ENCODE measurements around the gene KCNK1.
"Not testable (repeated sequence)": the region's sequence is repeated elsewhere in the genome, so short reads cannot be mapped to it uniquely, and the experiment has no call there.

Gene KCNK1

GRCh38 chr1:233672732-233673131 is 58.8 kb downstream of the KCNK1 start:
- 95 to 96% methylated on average over 6 of the region's 6 CpGs for WGBS, 2 experiments
- H3K27me3 ChIP-seq (ENCODE audit: control insufficient read depth, insufficient read depth, low read length, poor library complexity, severe bottlenecking), result no peaks in the 10 kb centered on the region
- H3K36me3 ChIP-seq (ENCODE audit: control insufficient read depth, insufficient read depth, low read length), result no peaks in the 10 kb centered on the region
- no peak overlapping the region for H3K27ac ChIP-seq (ENCODE audit: insufficient read depth, low read depth, low read length, poor library complexity, severe bottlenecking)
- H3K9me3 ChIP-seq (ENCODE audit: control insufficient read depth, low read length), result no peaks in the 10 kb centered on the region
- H3K4me3 ChIP-seq (ENCODE audit: insufficient read depth, low read depth, low read length), result no peak overlapping the region
- no peaks in the 10 kb centered on the region for H3K4me1 ChIP-seq (ENCODE audit: control insufficient read depth, insufficient read depth, low read length)

- no peaks in the 10 kb centered on the region for H3K27me3 ChIP-seq (ENCODE audit: control insufficient read depth, insufficient read depth, low read length, poor library complexity, severe bottlenecking)
- no peaks in the 10 kb centered on the region for H3K4me1 ChIP-seq (ENCODE audit: control insufficient read depth, insufficient read depth, low read length)
- WGBS, 2 experiments, result 92 to 94% methylated on average over 8 of the region's 8 CpGs
- H3K9me3 ChIP-seq (ENCODE audit: control insufficient read depth, low read length), result no peaks in the 10 kb centered on the region
- H3K27ac ChIP-seq (ENCODE audit: insufficient read depth, low read depth, low read length, poor library complexity, severe bottlenecking), result no peak overlapping the region
- no peaks in the 10 kb centered on the region for H3K36me3 ChIP-seq (ENCODE audit: control insufficient read depth, insufficient read depth, low read length)
- no peak overlapping the region for H3K4me3 ChIP-seq (ENCODE audit: insufficient read depth, low read depth, low read length)
Observed at GRCh38 chr1:233673261-233673946, 59.5 kb downstream of the KCNK1 start.

DNA sequence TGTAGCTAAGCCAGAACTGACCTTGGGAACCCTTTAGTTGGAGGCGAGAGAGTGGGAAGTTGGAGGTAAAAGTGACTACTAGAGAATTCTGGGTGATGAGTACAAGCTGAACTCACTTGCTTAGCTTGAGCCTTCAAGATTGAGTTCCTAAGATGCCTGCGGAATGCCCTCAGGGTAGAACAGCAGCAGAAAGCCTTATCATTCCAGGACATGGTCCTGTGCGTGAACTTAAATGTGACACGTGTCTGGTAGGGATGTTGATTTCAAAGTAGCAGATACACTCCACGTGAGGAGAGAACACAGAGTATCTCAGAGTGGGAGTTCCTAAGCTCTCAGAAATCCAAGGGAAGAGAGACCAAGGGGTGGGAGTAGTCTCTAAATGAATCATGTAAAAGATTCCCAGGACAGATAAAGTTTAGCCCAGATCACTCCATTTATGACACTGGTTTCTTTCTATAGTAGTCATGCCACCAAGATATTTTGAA is 60.1 kb downstream of the KCNK1 start:
- Histone ChIP-seq H3K9me3 (ENCODE audit: control insufficient read depth, low read length) (no peaks in the 10 kb centered on the region), H3K4me3 (ENCODE audit: insufficient read depth, low read depth, low read length) (no peak overlapping the region), H3K36me3 (ENCODE audit: control insufficient read depth, insufficient read depth, low read length) (no peaks in the 10 kb centered on the region), H3K4me1 (ENCODE audit: control insufficient read depth, insufficient read depth, low read length) (no peaks in the 10 kb centered on the region), H3K27ac (ENCODE audit: insufficient read depth, low read depth, low read length, poor library complexity, severe bottlenecking) (no peak overlapping the region), H3K27me3 (ENCODE audit: control insufficient read depth, insufficient read depth, low read length, poor library complexity, severe bottlenecking) (no peaks in the 10 kb centered on the region)
- 92 to 95% methylated on average over 5 of the region's 5 CpGs for WGBS, 2 experiments

DNA sequence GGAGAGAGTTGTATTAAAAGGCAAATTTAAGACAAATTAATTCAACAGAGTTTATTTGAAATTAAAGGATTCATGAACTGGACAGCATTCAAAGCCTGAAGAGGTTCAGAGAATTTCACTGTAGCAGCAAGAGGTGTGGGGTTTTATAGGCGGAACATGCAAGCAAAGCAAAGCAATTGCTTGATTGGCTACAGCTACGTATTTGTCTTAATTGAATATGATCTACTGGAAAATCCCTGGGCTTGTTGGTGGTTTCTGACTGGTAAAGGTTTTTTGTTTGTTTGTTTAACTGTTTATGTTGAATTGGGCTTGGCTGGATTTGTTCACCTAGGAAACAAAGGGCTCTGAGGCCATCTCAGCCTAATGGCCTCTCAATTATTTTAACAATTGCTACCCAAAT is 61.5 kb downstream of the KCNK1 start:
- H3K27me3 ChIP-seq (ENCODE audit: control insufficient read depth, insufficient read depth, low read length, poor library complexity, severe bottlenecking), result no peaks in the 10 kb centered on the region
- H3K27ac ChIP-seq (ENCODE audit: insufficient read depth, low read depth, low read length, poor library complexity, severe bottlenecking), result no peak overlapping the region
- 90 to 98% methylated on average over 2 of the region's 2 CpGs for WGBS, 2 experiments
- no peak overlapping the region for H3K4me3 ChIP-seq (ENCODE audit: insufficient read depth, low read depth, low read length)
- no peaks in the 10 kb centered on the region for H3K4me1 ChIP-seq (ENCODE audit: control insufficient read depth, insufficient read depth, low read length)
- H3K36me3 ChIP-seq (ENCODE audit: control insufficient read depth, insufficient read depth, low read length), result no peaks in the 10 kb centered on the region
- H3K9me3 ChIP-seq (ENCODE audit: control insufficient read depth, low read length), result no peaks in the 10 kb centered on the region

DNA sequence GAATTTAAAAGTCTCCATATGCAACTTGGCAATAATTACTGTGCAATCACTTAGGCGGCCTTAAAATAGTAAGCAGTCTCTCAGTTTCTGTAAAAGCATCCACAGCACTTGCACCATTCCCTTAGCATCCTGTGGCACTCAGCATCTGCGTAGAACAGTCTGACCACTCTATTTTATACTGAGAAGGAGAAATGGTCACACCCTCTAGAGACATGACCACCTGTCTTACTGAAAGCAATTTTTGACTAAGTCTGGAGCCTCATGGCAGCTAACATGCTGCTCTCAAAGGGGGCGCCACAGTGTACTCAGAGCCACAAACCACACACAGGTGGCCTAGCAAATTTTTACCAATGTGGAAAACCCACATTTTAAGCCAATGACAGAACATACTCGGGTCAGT is 62.0 kb downstream of the KCNK1 start:
- Histone ChIP-seq H3K4me1 (ENCODE audit: control insufficient read depth, insufficient read depth, low read length) (no peaks in the 10 kb centered on the region), H3K4me3 (ENCODE audit: insufficient read depth, low read depth, low read length) (no peak overlapping the region), H3K9me3 (ENCODE audit: control insufficient read depth, low read length) (no peaks in the 10 kb centered on the region), H3K27ac (ENCODE audit: insufficient read depth, low read depth, low read length, poor library complexity, severe bottlenecking) (no peak overlapping the region), H3K36me3 (ENCODE audit: control insufficient read depth, insufficient read depth, low read length) (no peaks in the 10 kb centered on the region), H3K27me3 (ENCODE audit: control insufficient read depth, insufficient read depth, low read length, poor library complexity, severe bottlenecking) (no peaks in the 10 kb centered on the region)
- 95 to 96% methylated on average over 4 of the region's 4 CpGs for WGBS, 2 experiments

GRCh38 chr1:233677690-233678354 is 63.9 kb downstream of the KCNK1 start:
- H3K4me1 ChIP-seq (ENCODE audit: control insufficient read depth, insufficient read depth, low read length), result no peaks in the 10 kb centered on the region
- H3K36me3 ChIP-seq (ENCODE audit: control insufficient read depth, insufficient read depth, low read length), result no peaks in the 10 kb centered on the region
- H3K4me3 ChIP-seq (ENCODE audit: insufficient read depth, low read depth, low read length), result no peak overlapping the region
- 87 to 90% methylated on average over 7 of the region's 7 CpGs for WGBS, 2 experiments
- no peaks in the 10 kb centered on the region for H3K9me3 ChIP-seq (ENCODE audit: control insufficient read depth, low read length)
- no peaks in the 10 kb centered on the region for H3K27me3 ChIP-seq (ENCODE audit: control insufficient read depth, insufficient read depth, low read length, poor library complexity, severe bottlenecking)
- no peak overlapping the region for H3K27ac ChIP-seq (ENCODE audit: insufficient read depth, low read depth, low read length, poor library complexity, severe bottlenecking)

GRCh38 chr1:233679030-233679429 is 65.1 kb downstream of the KCNK1 start:
- H3K4me3 ChIP-seq (ENCODE audit: insufficient read depth, low read depth, low read length), result no peak overlapping the region
- H3K27me3 ChIP-seq (ENCODE audit: control insufficient read depth, insufficient read depth, low read length, poor library complexity, severe bottlenecking), result no peaks in the 10 kb centered on the region
- H3K36me3 ChIP-seq (ENCODE audit: control insufficient read depth, insufficient read depth, low read length), result no peaks in the 10 kb centered on the region
- 93 to 94% methylated on average over 6 of the region's 6 CpGs for WGBS, 2 experiments
- no peaks in the 10 kb centered on the region for H3K9me3 ChIP-seq (ENCODE audit: control insufficient read depth, low read length)
- no peaks in the 10 kb centered on the region for H3K4me1 ChIP-seq (ENCODE audit: control insufficient read depth, insufficient read depth, low read length)
- no peak overlapping the region for H3K27ac ChIP-seq (ENCODE audit: insufficient read depth, low read depth, low read length, poor library complexity, severe bottlenecking)

DNA sequence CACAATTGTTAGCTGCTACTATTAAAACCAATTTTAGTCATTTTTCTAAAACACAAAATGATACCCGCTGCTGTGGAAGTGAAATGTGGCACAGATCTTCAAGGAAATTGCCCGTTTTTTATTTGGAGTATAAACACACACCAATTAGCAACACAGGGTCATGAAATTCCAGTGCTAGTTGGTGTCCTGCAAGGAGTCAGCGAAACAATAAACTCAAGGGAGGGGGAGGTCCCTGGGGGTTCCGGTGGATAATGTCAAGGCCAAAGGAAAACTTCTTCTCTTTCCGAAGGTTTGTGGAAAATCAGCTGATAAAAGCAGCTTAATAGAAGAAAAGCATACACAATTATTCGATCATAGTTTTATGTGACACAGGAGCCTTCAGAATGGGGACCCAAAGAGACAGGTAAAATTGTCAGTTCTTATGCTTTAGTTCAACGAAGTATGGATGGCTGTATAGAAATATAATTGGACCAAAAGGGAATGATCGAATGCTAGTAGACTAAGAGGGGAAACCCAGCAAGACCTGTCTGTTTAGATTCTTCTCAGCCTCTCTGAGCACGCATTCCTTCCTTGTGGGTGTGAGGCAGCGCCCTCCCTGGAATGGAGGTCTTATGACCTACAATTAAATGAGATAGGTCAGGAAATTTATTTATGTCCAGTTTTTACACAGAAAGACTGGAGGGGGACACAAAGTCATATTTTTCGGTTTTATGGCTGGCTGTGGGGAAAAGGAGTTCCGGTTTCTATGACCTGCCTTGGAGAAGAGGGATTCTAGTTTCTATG is 65.9 kb downstream of the KCNK1 start:
- Histone ChIP-seq H3K9me3 (ENCODE audit: control insufficient read depth, low read length) (no peaks in the 10 kb centered on the region), H3K4me1 (ENCODE audit: control insufficient read depth, insufficient read depth, low read length) (no peaks in the 10 kb centered on the region), H3K27ac (ENCODE audit: insufficient read depth, low read depth, low read length, poor library complexity, severe bottlenecking) (no peak overlapping the region), H3K27me3 (ENCODE audit: control insufficient read depth, insufficient read depth, low read length, poor library complexity, severe bottlenecking) (no peaks in the 10 kb centered on the region), H3K4me3 (ENCODE audit: insufficient read depth, low read depth, low read length) (no peak overlapping the region), H3K36me3 (ENCODE audit: control insufficient read depth, insufficient read depth, low read length) (no peaks in the 10 kb centered on the region)
- 81 to 82% methylated on average over 12 of the region's 12 CpGs for WGBS, 2 experiments

DNA sequence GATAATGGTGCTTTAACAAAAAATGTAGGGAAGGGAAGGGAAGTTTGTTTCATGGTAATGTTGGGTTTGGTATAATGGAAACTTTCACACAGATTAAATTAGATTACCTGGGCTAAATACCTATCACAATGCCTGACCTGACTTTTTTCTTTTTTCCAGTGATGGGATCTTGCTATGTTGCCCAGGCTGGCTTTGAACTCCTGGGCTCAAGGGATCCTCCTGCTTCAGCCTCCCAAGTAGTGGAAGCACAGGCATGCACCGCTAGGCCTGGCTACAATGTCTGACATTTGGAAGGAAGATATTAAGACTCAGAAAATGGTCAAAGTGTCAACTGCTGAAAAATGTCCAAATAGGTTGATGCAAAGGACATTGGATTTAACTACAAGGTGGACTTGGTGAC is 67.4 kb downstream of the KCNK1 start:
- H3K4me1 ChIP-seq (ENCODE audit: control insufficient read depth, insufficient read depth, low read length), result no peaks in the 10 kb centered on the region
- 83 to 85% methylated on average over 1 of the region's 1 CpG for WGBS, 2 experiments
- no peak overlapping the region for H3K4me3 ChIP-seq (ENCODE audit: insufficient read depth, low read depth, low read length)

DNA sequence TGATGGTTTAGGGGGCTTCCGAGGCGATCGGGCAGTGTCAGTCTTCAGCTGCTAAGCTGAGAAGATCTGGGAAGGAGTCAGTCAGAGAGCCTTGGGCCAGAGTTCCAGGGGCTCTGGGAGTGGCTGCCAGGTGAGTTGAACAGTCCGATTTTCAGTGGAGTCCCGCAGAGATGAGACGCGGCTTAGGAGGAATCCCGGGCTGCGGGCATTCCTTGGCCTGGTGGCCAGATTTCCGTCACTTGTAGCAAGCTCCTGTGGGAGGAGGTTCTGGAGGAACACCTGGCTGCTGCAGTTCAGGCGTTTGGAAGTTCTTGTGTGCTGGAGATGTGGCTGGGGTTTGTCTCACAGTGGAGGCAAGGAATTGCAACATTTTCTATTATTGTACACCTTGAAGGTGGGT is 72.7 kb downstream of the KCNK1 start:
- H3K4me3 ChIP-seq (ENCODE audit: insufficient read depth, low read depth, low read length); H3K27me3 ChIP-seq (ENCODE audit: control insufficient read depth, insufficient read depth, low read length, poor library complexity, severe bottlenecking); H3K9me3 ChIP-seq (ENCODE audit: control insufficient read depth, low read length); H3K36me3 ChIP-seq (ENCODE audit: control insufficient read depth, insufficient read depth, low read length); H3K27ac ChIP-seq (ENCODE audit: insufficient read depth, low read depth, low read length, poor library complexity, severe bottlenecking); H3K4me1 ChIP-seq (ENCODE audit: control insufficient read depth, insufficient read depth, low read length): not testable (repeated sequence)
- WGBS, 2 experiments, result 90 to 97% methylated on average over 10 to 11 of the region's 11 CpGs

More for the DNA sequence above, 67.4 kb downstream of the KCNK1 start:
- Histone ChIP-seq H3K9me3 (ENCODE audit: control insufficient read depth, low read length) (no peaks in the 10 kb centered on the region), H3K27me3 (ENCODE audit: control insufficient read depth, insufficient read depth, low read length, poor library complexity, severe bottlenecking) (no peaks in the 10 kb centered on the region), H3K27ac (ENCODE audit: insufficient read depth, low read depth, low read length, poor library complexity, severe bottlenecking) (no peak overlapping the region), H3K36me3 (ENCODE audit: control insufficient read depth, insufficient read depth, low read length) (no peaks in the 10 kb centered on the region)

Data from ectodermal cell (in vitro differentiated cells).